ENCODE data around the gene CCDC185.

Gene CCDC185

DNA sequence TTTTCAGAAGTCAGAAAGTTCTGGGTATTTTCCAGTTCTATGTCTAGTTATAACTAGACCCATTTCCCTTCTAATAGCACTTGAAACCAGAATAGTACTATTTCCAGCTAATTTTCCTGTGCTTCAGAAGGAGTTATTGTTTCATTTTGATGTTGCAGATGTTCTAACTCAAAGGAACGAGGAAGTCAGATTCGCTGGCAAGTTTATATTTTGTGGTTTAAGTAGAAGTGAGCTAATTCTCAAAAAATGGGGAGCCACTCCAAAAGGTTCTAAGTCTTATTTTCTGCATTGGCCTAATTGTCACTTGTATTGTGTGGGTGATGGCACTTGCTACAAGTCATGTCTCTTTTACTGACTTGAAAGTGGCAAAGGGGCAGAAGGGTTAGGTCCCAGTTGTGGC is 18.1 kb downstream of the CCDC185 start:
- Mint-ChIP-seq H3K4me1 (ENCODE audit: low read depth) (peaks cover 4% of the 10 kb centered on the region), H3K27ac (no peak overlapping the region), H3K4me3 (no peak overlapping the region), H3K9me3 (ENCODE audit: low read depth) (no peaks in the 10 kb centered on the region), H3K27me3 (peaks cover 6% of the 10 kb centered on the region), H3K36me3 (no peaks in the 10 kb centered on the region)

DNA sequence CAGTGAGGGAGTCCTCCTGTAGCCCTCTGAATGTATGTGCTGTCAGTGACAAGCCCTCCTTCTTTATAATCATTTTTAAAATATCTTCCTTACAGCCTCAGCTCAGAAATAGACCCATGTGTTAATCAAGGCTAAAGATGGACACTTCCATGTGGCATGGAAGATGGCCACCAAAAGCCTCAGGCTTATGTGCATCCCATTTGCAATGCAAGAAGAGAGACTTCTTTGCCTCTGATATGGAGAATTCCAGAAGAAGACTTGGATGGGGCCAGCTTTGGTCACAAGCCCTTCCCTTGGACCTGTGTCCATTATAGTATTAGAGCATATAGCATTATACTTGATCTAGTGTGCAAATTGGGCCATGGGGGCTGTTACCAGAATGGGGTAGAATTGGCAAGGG is 18.5 kb downstream of the CCDC185 start:
- no peaks in the 10 kb centered on the region for H3K4me1 Mint-ChIP-seq (ENCODE audit: low read depth)
- H3K27ac Mint-ChIP-seq = no peak overlapping the region
- H3K27me3 Mint-ChIP-seq = peaks cover 3% of the 10 kb centered on the region
- no peaks in the 10 kb centered on the region for H3K9me3 Mint-ChIP-seq (ENCODE audit: low read depth)
- H3K4me3 Mint-ChIP-seq = no peak overlapping the region
- no peaks in the 10 kb centered on the region for H3K36me3 Mint-ChIP-seq

DNA sequence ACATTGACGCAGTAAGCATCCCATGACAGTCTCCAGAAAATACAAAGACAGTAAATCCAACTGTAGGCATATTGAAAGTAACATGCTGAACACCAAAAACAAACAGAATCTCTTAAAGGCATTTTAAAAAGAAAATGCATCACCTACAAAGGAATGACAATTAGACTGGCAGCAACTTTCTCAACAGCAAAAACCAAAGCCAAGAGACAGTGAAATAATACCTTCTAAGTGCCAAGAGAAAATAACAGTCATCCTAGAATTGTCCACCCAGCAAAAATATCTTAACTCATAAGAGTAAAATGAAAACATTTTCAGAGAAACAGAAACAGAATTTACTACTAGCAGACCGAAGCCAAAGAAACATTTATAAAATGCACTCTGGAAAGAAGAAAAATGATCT is 20.0 kb downstream of the CCDC185 start:
- Mint-ChIP-seq H3K9me3 (ENCODE audit: low read depth) (no peaks in the 10 kb centered on the region), H3K27ac (no peak overlapping the region), H3K27me3 (peaks cover 2% of the 10 kb centered on the region), H3K4me1 (ENCODE audit: low read depth) (no peaks in the 10 kb centered on the region), H3K36me3 (no peaks in the 10 kb centered on the region), H3K4me3 (no peak overlapping the region)

DNA sequence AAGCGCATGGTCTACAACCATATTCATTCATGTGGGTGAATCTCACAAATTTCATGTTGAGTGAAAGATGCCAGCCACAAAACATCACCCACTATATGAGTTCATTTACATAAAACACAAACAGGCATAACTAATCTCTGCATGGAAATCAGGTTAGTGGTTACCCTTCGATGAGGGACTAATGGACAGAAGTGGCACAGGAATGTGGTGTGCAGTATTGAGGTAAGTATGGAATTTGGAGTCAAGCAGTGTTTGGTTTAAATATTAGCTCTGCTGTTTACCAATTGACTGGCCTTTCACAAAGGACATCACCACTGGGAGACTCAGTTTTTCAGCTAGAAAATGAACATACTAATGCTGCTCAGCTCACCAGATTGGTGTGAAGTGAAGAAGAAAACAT is 24.2 kb downstream of the CCDC185 start:
- Mint-ChIP-seq H3K36me3 (no peaks in the 10 kb centered on the region), H3K27ac (no peak overlapping the region), H3K9me3 (ENCODE audit: low read depth) (no peaks in the 10 kb centered on the region), H3K4me1 (ENCODE audit: low read depth) (no peaks in the 10 kb centered on the region), H3K27me3 (no peaks in the 10 kb centered on the region), H3K4me3 (no peak overlapping the region)

DNA sequence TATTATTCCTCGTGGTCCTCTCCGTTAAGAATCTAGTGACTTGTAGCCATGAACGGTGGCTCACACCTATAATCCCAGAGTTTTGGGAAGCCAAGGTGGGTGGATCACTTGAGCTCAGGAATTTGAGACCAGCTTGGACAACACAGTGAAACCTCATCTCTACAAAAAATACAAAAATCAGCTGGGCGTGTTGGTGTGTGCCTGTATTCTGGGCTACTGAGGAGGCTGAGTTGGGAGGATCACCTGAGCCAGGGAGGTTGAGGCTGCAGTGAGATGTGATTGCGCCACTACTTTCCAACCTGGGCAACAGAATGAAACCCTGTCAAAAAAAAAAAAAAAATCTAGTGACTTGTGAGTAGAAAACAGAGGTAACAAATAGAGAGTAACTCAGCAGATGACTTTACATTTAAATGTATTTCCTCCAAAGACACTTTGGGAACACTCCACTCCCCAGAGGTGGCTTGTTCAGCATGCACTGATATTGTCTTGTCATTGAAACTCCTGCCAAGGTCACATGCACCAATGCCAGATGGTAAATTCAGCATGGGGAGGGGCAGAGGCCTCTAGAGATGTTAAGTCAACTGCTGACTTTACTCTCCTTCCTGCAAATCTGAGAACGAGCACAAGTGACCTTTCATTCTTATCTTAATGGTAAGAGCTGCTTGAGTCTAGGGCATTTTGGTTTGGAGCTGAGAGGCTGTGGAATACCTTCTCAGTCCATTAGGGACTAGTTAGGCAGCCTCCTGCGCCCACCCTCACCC is 24.9 kb downstream of the CCDC185 start:
- no peak overlapping the region for H3K4me3 Mint-ChIP-seq
- H3K27me3 Mint-ChIP-seq = no peaks in the 10 kb centered on the region
- no peaks in the 10 kb centered on the region for H3K4me1 Mint-ChIP-seq (ENCODE audit: low read depth)
- H3K27ac Mint-ChIP-seq = no peak overlapping the region
- no peaks in the 10 kb centered on the region for H3K9me3 Mint-ChIP-seq (ENCODE audit: low read depth)
- no peaks in the 10 kb centered on the region for H3K36me3 Mint-ChIP-seq

DNA sequence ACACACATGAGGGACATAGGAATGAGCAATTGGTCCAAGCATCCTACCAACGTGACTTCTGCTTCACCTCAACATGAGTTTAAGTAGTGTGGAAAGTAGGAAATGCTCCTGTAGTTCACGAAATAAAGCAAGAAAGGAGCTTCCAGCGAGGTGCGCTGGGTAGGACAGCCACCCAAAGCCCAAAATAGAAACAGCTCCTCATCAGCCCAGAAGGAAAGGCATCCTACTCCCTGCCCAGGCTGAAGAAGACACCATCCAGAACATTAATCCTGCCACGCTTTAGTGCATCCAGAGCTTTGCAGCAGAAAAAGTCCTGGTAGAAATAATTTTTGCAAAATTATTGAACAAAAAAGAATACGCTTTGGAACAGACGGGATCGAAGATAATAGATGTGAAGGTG is 25.9 kb downstream of the CCDC185 start:
- H3K36me3 Mint-ChIP-seq = no peaks in the 10 kb centered on the region
- H3K27ac Mint-ChIP-seq = no peak overlapping the region
- H3K4me1 Mint-ChIP-seq (ENCODE audit: low read depth) = no peaks in the 10 kb centered on the region
- H3K9me3 Mint-ChIP-seq (ENCODE audit: low read depth) = no peaks in the 10 kb centered on the region
- H3K27me3 Mint-ChIP-seq = no peaks in the 10 kb centered on the region
- H3K4me3 Mint-ChIP-seq = no peak overlapping the region

DNA sequence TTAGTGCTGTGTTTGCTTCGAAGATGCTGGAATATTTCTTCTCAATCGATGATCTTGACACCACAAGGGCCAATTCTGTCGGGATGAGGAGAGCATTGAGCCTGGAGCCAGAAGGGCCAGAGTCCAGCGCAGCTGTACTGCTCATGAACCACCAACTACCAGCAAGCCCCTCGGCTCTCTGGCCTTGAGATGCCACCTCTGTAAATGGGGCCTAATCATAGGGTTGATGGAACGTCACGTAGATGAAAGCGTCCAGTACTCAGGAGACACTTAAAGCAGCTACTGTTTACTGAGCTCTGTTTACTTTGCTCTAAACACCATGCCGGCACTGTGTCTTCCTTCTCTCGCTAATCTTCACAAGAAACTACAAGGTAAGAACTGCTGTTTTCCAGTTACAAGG is 26.3 kb downstream of the CCDC185 start:
- H3K9me3 Mint-ChIP-seq (ENCODE audit: low read depth) = no peaks in the 10 kb centered on the region
- H3K4me1 Mint-ChIP-seq (ENCODE audit: low read depth) = no peaks in the 10 kb centered on the region
- H3K4me3 Mint-ChIP-seq = no peak overlapping the region
- no peaks in the 10 kb centered on the region for H3K27me3 Mint-ChIP-seq
- no peaks in the 10 kb centered on the region for H3K36me3 Mint-ChIP-seq
- H3K27ac Mint-ChIP-seq = no peak overlapping the region

DNA sequence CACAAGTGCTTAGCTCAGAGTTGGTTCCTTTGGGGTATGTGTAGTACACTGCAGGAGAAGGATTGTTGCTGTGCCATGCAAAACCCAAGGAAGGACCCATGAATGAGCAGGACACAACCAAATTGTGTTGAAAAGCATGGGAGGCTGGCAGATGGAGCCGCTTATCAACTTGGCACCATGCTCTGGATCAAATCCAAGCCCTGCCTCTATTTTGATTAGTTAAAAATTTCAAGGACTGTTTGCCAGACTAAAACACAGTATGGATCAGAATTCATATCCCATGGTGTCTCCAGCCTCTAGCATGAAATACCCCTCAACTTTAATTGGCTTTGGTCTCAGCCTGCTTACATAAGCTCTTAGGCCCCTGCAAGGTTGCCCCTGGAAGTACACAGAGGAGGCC is 27.8 kb downstream of the CCDC185 start:
- Mint-ChIP-seq H3K4me1 (ENCODE audit: low read depth) (no peaks in the 10 kb centered on the region), H3K27me3 (no peaks in the 10 kb centered on the region), H3K4me3 (no peak overlapping the region), H3K27ac (no peak overlapping the region), H3K9me3 (ENCODE audit: low read depth) (no peaks in the 10 kb centered on the region), H3K36me3 (no peaks in the 10 kb centered on the region)

DNA sequence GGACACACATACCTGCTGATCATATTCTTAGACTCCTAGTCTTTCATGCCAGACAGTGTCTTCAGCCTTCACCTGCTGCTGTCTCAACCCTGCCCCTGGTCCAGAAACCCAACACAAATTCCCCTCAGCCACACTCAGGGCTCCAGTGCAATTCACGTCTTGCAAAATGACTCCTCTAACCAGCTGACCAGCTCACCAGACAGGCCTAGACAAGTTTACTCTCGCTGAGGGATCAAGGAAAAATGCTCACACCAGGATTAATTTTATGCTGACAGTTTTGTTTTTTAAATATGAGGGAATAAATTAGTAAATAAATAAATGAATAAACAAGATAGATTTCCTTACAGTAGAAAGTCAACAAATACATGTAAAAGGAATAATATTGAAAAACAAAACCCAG is 28.5 kb downstream of the CCDC185 start:
- H3K27me3 Mint-ChIP-seq = no peaks in the 10 kb centered on the region
- H3K4me1 Mint-ChIP-seq (ENCODE audit: low read depth) = no peaks in the 10 kb centered on the region
- no peaks in the 10 kb centered on the region for H3K36me3 Mint-ChIP-seq
- no peak overlapping the region for H3K4me3 Mint-ChIP-seq
- no peak overlapping the region for H3K27ac Mint-ChIP-seq
- no peaks in the 10 kb centered on the region for H3K9me3 Mint-ChIP-seq (ENCODE audit: low read depth)

DNA sequence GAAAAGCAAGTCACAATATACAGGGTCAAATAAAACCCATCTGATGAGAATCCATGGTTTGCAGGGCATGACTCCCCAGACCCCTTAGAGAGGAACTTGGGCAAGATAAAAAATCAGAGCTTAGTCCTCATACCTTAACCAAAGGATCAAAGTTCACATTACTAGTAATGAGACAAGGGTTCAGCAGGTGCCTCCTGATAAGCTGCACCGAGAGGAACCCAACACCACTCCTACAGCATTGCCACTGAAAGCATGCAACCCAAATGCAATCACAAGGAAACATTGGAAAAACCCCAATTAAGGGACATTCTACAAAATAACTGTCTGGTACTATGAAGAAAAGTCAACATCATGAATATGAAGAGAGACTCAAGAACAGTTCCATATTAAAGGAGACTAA is 29.7 kb downstream of the CCDC185 start:
- Mint-ChIP-seq H3K27me3 (no peaks in the 10 kb centered on the region), H3K27ac (no peak overlapping the region), H3K36me3 (no peaks in the 10 kb centered on the region), H3K4me1 (ENCODE audit: low read depth) (peaks cover 6% of the 10 kb centered on the region), H3K9me3 (ENCODE audit: low read depth) (no peaks in the 10 kb centered on the region), H3K4me3 (no peak overlapping the region)

DNA sequence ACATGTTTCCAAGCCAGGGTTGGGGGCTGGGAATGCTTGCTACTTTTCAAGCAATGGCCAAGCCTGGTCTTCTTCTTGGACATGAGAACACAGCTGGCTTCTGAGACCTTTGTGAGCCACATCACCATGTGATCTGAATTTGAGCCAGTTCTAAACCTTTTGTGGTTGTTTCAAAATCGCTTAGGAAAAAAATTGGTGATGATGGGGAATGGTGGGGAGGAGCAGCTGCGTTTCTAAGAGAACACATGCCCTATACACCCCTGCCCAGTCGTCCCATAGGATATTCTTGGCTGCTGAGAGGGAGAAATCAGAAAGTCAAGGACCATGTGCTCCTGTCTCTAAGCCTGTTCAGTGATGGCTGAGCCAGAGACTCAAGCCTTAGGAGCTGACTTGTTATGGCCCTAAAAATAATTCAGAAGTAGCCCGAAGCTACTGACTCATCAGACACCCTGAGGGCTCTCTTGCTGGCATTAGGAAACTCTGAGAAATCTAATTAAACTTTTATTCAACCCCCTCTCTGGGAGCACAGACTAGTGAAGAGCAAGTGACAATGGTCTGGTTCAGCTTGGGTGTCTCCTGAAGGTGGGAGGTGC is 30.5 kb downstream of the CCDC185 start:
- Mint-ChIP-seq H3K9me3 (ENCODE audit: low read depth) (peaks cover 4% of the 10 kb centered on the region), H3K27me3 (no peaks in the 10 kb centered on the region), H3K4me1 (ENCODE audit: low read depth) (peaks cover 6% of the 10 kb centered on the region), H3K27ac (no peak overlapping the region), H3K36me3 (peaks cover 2% of the 10 kb centered on the region), H3K4me3 (no peak overlapping the region)

DNA sequence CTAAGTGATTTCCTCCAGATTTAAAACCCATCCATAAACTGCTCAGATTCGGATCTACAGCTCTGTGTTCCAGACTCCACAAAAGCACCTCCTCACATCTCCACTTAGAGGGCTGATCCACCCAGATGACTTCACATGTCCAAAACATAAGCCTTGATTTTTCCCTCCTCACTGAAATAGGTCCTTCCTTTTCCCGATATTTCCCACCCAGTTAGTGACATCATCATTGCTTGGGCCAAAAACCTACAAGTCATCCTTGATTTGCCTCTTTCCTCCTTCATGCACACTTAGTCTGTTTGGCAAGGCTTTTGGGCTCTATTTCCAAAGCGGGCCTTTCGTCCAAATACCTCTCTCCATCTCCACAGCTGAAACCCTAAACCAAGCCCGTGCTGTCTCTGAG is 32.3 kb downstream of the CCDC185 start:
- Mint-ChIP-seq H3K27me3 (no peaks in the 10 kb centered on the region), H3K27ac (no peak overlapping the region), H3K4me3 (no peak overlapping the region), H3K4me1 (ENCODE audit: low read depth) (peaks cover 6% of the 10 kb centered on the region), H3K36me3 (peaks cover 2% of the 10 kb centered on the region), H3K9me3 (ENCODE audit: low read depth) (peaks cover 5% of the 10 kb centered on the region)

DNA sequence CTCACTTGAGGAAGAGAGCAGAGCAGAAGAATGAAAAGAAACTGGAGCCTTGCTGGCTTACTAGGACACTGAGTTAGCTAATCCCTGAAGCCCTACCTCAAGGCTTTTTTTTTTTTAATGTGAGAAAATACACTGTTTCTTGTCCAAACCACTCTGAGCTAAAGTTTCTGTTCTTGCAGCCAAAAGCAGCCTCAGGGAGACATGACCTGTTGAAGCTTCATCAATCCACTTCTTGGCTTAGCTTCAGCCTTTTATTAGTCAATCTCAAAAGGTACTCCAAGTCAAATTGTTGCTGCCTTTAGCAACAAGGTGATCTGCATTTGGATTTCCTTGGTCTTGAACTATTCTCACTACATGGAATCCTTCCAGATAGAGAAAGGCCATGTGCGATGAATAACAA is 33.7 kb downstream of the CCDC185 start:
- H3K9me3 Mint-ChIP-seq (ENCODE audit: low read depth) = peaks cover 5% of the 10 kb centered on the region
- no peak overlapping the region for H3K27ac Mint-ChIP-seq
- no peak overlapping the region for H3K4me3 Mint-ChIP-seq
- no peaks in the 10 kb centered on the region for H3K27me3 Mint-ChIP-seq
- peaks cover 6% of the 10 kb centered on the region for H3K4me1 Mint-ChIP-seq (ENCODE audit: low read depth)
- H3K36me3 Mint-ChIP-seq = peaks cover 2% of the 10 kb centered on the region

DNA sequence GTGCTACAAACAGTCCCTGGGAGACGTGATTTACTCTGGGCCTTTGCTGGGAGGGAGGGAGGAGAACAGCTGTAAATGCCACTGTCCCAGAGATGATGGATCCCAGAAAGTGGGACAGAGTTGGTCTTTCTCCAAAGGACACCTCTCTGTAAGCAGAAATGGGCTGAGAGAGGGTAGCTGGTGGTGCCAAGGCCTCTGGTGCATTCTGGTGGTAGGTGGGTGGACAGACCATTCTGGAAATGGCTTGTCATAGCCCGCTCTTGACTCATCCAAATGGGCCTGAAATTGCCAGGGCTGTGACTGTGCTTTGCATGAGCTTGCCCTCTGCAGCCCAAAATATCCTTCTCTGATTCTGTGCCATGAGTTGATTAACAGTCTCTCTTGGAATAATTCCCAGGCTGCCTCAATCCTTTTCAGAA is 36.1 kb downstream of the CCDC185 start:
- Mint-ChIP-seq H3K36me3 (peaks cover 2% of the 10 kb centered on the region), H3K27me3 (no peaks in the 10 kb centered on the region), H3K4me3 (no peak overlapping the region), H3K9me3 (ENCODE audit: low read depth) (peaks cover 5% of the 10 kb centered on the region), H3K27ac (no peak overlapping the region), H3K4me1 (ENCODE audit: low read depth) (peaks cover 6% of the 10 kb centered on the region)

DNA sequence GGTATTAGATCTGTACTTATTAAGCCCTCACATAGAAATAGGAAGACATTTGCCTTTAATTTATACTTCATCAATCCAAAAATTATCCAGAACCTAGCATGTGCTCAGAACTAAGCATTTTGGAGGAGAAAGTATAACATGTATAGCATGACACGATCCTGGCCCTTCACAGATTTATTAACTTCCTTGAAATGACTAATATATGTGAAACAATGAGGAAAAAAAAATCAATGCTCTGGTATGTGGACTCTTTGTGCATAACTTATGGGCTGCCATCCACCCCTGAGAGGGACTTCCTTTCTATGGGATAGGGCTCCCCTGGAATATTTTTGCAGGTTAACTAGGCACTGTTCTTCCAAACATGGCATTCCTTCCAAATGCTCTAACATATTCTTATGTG is 36.6 kb downstream of the CCDC185 start:
- H3K27ac Mint-ChIP-seq = no peak overlapping the region
- H3K4me3 Mint-ChIP-seq = no peak overlapping the region
- no peaks in the 10 kb centered on the region for H3K27me3 Mint-ChIP-seq
- peaks cover 2% of the 10 kb centered on the region for H3K36me3 Mint-ChIP-seq
- H3K4me1 Mint-ChIP-seq (ENCODE audit: low read depth) = peaks cover 6% of the 10 kb centered on the region
- H3K9me3 Mint-ChIP-seq (ENCODE audit: low read depth) = peaks cover 5% of the 10 kb centered on the region

DNA sequence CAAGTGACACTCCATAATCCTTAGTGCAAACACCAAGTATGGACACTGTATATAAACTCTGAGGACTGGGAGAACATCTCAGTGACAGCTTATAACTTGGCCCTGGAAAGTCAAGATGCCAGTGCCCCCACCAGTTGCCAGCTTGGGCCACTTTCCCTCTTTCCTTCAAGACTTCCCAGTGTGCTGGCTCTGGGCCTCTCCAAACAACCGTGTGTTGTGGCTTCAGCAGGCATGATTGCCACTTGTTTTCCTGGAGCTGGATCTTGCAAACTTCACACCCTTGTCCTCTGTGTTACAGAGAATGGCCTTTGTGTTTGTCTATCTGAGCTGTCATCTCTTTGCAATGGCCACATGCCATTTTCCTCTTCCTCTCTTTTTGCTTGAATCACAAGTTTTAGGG is 37.0 kb downstream of the CCDC185 start:
- Mint-ChIP-seq H3K36me3 (peaks cover 2% of the 10 kb centered on the region), H3K9me3 (ENCODE audit: low read depth) (peaks cover 5% of the 10 kb centered on the region), H3K27ac (no peak overlapping the region), H3K4me3 (no peak overlapping the region), H3K4me1 (ENCODE audit: low read depth) (peaks cover 6% of the 10 kb centered on the region), H3K27me3 (no peaks in the 10 kb centered on the region)
